Uterus (tissue), 2 donors: ENCODE measurements around the gene SPATA16.

Experiments
- POLR2A ChIP-seq, 2 donors: fragments of 450-650 bp; IDR thresholded peaks; one replicate each; pipeline ENCODE4 v1.6.1; 2016; ENCODE audit warnings: antibody characterized with exemption in 2 of 2, mild to moderate bottlenecking in 1 of 2, moderate library complexity in 1 of 2
- TF ChIP-seq, protein P1 (sequence below), 4 experiments: fragments of 200-600 bp in 2 of 4; fragments of 450-650 bp in 2 of 4; sonication (generic) in 2 of 4; IDR thresholded peaks; one replicate each; pipeline ENCODE4 v1.5.1; 2016 to 2019; ENCODE audit warnings: antibody characterized with exemption in 4 of 4, mild to moderate bottlenecking in 2 of 4, moderate library complexity in 1 of 4

- TF ChIP-seq, protein P1, sequence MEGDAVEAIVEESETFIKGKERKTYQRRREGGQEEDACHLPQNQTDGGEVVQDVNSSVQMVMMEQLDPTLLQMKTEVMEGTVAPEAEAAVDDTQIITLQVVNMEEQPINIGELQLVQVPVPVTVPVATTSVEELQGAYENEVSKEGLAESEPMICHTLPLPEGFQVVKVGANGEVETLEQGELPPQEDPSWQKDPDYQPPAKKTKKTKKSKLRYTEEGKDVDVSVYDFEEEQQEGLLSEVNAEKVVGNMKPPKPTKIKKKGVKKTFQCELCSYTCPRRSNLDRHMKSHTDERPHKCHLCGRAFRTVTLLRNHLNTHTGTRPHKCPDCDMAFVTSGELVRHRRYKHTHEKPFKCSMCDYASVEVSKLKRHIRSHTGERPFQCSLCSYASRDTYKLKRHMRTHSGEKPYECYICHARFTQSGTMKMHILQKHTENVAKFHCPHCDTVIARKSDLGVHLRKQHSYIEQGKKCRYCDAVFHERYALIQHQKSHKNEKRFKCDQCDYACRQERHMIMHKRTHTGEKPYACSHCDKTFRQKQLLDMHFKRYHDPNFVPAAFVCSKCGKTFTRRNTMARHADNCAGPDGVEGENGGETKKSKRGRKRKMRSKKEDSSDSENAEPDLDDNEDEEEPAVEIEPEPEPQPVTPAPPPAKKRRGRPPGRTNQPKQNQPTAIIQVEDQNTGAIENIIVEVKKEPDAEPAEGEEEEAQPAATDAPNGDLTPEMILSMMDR (IDR thresholded peaks at IDR 0.05), result no peak
- no peak for TF ChIP-seq POLR2A (IDR thresholded peaks at IDR 0.05)
Measured at GRCh38 chr3:172892158-172892557, 248.9 kb downstream of the SPATA16 start.
